ENCODE data around the gene DHRS4.
"Not testable (repeated sequence)": the region's sequence is repeated elsewhere in the genome, so short reads cannot be mapped to it uniquely, and the experiment has no call there.

DNA sequence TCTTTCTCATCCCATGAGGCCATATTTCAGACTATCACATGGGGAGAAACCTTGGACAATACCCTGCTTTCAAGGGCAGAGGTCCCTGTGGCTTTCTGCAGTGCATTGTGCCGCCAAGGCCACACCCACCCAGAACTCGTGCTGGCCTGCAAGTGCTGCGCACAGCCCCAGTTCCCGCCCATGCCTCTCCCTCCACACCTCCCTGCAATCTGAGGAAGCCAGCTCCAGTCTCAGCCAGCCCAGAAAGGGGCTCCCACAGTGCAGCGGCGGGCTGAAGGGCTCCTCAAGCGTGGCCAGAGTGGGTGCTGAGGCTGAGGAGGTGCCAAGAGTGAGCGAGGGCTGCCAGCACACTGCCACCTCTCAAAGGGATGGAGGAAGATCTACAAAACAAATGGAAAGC lies 19.6 kb downstream of the DHRS4 start:
- TF ChIP-seq, protein P1, sequence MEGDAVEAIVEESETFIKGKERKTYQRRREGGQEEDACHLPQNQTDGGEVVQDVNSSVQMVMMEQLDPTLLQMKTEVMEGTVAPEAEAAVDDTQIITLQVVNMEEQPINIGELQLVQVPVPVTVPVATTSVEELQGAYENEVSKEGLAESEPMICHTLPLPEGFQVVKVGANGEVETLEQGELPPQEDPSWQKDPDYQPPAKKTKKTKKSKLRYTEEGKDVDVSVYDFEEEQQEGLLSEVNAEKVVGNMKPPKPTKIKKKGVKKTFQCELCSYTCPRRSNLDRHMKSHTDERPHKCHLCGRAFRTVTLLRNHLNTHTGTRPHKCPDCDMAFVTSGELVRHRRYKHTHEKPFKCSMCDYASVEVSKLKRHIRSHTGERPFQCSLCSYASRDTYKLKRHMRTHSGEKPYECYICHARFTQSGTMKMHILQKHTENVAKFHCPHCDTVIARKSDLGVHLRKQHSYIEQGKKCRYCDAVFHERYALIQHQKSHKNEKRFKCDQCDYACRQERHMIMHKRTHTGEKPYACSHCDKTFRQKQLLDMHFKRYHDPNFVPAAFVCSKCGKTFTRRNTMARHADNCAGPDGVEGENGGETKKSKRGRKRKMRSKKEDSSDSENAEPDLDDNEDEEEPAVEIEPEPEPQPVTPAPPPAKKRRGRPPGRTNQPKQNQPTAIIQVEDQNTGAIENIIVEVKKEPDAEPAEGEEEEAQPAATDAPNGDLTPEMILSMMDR (IDR thresholded peaks at IDR 0.05): not testable (repeated sequence)
- not testable (repeated sequence) for TF ChIP-seq POLR2A (IDR thresholded peaks at IDR 0.05)

All from lower leg skin (tissue), 3 donors.